Activated CD4-positive, alpha-beta T cell treated with anti-CD3 and anti-CD28 coated beads, Interleukin-2, amount 50 U/mL, for 48 hours (primary cell): ENCODE data around the gene SLC34A3.
A peak's percentile ranks its signal among the peaks of the same experiment; 100 is the strongest.

ENCODE experiments used
- DNase-seq, 2 experiments: peaks; one replicate each; pipeline ENCODE4 v3.0.0-alpha.2; 2020

Gene SLC34A3

GRCh38 chr9:137263506-137263905, 32.8 kb downstream of the SLC34A3 start:
- no peak for DNase-seq

- DNase-seq = no peak
Observed at GRCh38 chr9:137264067-137264466, 33.4 kb downstream of the SLC34A3 start.

DNA sequence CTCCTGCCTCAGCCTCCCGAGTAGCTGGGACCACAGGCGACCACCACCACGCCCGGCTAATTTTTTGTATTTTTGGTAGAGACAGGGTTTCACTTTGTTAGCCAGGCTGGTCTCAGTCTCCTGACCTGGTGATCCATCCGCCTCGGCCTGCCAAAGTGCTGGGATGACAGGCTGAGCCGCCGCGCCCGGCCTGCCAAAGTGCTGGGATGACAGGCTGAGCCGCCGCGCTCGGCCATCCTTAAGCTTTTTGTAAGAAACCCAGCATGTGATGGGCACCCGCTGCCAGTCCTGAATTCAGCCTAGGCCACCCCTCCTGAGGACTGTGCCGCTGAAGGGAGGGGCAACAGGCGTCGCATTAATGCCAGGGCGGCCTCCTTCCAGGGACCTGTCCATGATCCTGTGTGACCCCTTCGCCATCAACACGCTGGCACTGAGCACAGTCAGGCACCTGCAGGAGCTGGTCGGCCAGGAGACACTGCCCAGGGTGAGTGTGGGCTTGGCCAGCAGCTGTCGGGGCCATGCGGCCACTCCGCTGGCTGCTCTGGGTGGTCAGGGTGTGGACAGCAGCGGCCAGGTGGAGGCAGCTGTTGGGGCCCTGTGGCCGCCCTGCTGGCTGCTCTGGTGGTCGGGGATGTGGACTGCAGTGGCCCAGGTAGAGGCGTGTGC, 34.9 kb downstream of the SLC34A3 start:
- DNase-seq = no peak

GRCh38 chr9:137266162-137266527, 35.4 kb downstream of the SLC34A3 start:
- DNase-seq = no peak

DNA sequence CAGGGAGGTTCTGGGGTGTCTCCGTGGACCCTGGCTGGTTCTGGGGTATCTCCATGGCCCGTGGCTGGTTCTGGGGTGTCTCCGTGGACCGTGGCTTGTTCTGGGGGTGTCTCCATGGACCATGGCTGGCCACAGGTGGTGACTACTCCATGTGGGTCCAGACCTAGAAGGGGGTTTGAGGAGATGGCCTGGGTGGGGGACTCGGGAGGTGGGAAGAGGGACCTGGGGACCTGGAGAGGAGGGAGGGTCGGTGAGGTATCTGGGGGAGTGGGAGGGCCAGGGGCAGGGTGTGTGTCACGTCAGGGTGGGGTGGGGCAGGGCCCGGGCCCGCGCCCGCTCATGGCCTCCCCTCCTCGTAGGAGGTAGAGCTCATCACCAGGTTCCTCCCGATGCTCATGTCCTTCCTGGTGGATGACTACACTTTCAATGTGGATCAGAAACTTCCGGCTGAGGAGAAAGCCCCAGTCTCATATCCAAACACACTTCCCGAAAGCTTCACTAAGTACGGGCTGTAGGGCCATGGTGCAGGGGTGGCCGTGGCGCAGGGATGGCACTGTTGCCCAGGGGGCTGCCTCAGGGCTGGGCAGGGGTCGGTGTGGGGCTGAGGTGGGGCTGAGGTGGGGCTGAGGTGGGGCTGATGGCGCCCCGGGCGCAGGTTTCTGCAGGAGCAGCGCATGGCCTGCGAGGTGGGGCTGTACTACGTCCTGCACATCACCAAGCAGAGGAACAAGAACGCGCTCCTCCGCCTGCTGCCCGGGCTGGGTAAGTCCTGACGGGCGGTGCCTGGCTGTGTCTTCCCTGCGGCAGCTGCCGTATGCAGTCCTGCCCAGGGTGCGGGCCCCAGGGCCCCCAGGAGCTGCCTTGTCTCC, 36.1 kb downstream of the SLC34A3 start:
- DNase-seq = no peak

- DNase-seq = no peak
Observed at GRCh38 chr9:137267933-137268355, 37.2 kb downstream of the SLC34A3 start.

DNA sequence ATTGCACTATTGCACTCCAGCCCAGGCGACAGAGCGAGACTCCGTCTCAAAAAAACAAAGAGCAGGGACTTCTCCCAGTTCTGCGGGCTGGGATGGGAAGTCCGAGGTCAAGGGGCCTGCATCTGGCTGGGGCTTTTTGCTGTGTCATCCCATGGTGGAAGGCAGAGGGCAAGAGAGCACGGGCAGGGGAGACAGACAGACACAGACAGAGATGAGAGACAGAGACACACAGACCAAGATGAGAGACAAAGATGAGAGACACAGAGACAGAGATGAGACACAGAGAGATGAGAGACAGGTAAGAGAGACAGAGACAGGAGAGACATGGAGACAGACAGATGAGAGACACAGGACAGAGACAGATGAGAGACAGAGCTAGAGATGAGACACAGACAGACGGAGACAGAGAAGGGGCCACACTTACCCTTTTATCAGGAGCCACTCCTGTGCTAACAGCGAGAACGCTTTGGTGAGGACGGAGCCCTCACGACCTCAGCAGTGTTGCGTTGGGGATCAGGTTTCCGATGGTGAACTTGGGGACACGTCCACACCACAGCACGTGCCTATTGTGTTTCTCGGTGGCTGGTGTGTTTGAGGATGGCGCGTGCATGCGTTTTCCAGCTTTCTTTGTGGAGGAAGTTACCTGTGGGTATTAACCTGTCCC, 38.0 kb downstream of the SLC34A3 start:
- no peak for DNase-seq

- DNase-seq = no peak
Observed at GRCh38 chr9:137269231-137269772, 38.6 kb downstream of the SLC34A3 start.

DNA sequence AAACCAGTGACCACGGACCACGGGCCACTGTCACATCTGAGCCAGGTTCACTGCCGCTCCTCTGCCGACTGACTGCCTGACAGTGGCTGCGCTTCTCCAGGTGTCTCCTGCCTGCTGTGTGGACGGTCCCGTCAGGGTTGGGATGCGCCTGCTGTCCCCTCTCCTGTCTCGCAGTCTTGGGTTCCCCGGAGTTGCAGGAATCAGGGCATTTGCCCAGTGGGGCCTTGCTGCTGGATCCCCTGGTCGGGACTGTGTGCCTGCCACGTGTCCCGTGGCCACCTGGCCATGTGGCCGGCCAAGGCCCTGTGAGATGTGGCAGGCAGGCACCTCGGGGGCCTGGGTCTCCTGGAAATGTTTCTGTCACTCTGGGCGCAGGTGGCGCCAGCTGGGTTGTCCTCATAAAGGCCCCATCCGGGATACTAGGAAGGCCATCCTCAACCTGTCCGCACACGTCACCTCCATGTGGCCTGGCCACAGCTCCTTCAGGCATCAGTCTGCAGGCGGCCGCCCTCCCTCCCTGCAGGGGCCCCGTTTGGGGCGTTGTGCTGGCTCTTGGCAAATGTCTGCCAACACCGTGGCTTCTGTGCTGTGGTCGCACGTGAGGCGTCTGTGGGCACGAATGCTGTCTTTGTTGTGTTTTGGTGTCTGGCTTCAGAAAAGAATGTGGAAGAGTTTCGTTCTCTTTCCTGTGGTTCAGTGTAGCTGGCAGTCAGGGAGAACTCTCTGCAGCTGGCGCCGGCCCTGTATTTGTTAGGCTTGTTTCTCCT, 40.4 kb downstream of the SLC34A3 start:
- DNase-seq = no peak

GRCh38 chr9:137271696-137272076, 41.0 kb downstream of the SLC34A3 start:
- no peak for DNase-seq

- DNase-seq = no peak
Observed at GRCh38 chr9:137272241-137273094, 41.8 kb downstream of the SLC34A3 start.

GRCh38 chr9:137273095-137273490, 42.4 kb downstream of the SLC34A3 start:
- no peak for DNase-seq

DNA sequence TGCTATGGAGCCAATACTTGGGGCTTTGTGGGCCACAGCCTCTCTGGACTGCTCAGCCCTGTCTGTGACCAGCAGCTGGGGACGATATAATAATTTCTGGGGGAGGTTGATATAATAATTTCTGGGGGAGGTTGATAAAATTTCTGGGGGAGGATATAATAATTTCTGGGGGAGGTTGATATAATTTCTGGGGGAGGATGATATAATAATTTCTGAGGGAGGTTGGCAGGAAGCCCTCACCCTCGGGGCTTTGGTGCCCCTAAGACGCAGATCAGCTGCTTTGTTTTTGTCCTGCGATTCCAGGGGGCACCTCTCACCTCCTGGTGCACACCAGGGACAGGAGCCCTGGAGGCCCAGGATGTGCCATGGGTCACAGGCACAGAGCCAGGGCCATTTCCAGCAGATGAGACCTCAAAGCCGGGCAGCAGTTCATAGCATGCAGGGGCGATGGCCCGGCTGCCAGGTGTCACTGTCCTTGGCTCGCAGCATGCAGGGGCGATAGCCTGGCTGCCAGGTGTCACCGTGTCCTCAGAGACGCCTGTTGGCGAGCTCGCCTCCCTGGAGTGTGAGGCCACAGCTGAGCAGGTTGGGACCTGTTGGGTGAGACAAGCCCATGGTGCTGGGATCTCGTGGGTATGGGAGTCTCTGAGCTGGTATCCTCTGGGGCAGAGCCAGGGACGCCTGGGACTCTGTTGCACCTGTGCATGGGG, 43.1 kb downstream of the SLC34A3 start:
- no peak for DNase-seq

DNA sequence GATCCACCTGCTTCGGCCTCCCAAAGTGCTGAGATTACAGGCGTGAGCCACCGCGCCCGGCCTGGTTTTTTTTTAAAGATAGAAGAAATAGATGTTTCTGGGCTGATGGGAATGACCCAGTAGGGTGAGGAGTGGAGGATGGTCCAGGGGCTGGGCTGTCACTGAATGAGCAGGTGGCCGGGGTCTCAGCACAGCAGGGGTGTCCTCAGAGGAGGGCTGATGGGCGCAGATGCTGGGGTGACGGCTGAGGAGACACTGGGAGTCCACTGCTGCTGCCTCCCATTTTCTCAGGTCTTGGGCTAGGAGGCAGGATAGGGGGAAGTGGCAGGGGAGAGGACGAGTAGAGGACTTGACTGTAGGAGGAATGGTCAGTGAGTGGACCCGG, 44.5 kb downstream of the SLC34A3 start:
- no peak for DNase-seq

- DNase-seq = no peak
Observed at GRCh38 chr9:137275588-137276472, 45.1 kb downstream of the SLC34A3 start.

- DNase-seq = no peak
Observed at GRCh38 chr9:137276473-137277328, 46.0 kb downstream of the SLC34A3 start.

DNA sequence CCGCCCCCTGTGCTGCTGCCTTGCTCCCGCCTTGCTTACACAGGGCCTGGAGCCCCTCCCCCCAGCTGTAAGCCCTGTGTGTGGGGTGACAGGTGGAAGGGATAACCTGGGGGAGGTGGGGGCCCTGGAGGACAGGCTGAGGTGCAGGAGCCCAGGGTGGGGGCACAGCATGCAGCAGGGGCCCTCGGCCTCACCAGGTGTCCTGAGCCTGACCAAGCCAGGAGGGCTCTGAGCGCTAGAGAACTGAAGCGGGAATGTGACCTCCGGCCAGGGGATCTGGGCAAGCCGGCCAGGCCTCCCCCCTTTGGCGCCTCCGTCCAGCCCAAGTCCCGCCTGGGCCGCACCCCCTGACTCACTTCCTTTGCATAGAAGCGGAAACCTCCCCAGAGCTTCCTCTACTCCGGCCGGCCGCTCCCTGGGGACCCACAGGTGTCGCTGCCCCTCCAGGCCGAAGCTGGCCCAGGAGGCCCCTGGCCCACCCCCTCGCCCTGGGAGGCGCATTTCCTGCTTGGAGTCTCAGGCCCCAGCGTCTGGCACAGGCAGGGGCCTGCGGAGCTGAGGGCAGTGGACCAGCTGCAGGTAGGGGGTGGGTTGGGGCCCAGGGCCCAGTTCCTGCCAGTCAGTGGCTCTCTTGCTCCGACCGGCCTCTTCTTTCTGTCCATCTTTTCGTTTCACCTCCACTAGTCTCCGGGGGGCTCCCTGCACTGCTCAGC, 46.8 kb downstream of the SLC34A3 start, which contains the start of gene TOR4A:
TSS of gene TOR4A (plus strand) at position 398 of the 713 bp plus-strand sequence. CDS start 964 bp downstream, outside the sequence.
- peak; percentile 53 to 63 for DNase-seq

DNA sequence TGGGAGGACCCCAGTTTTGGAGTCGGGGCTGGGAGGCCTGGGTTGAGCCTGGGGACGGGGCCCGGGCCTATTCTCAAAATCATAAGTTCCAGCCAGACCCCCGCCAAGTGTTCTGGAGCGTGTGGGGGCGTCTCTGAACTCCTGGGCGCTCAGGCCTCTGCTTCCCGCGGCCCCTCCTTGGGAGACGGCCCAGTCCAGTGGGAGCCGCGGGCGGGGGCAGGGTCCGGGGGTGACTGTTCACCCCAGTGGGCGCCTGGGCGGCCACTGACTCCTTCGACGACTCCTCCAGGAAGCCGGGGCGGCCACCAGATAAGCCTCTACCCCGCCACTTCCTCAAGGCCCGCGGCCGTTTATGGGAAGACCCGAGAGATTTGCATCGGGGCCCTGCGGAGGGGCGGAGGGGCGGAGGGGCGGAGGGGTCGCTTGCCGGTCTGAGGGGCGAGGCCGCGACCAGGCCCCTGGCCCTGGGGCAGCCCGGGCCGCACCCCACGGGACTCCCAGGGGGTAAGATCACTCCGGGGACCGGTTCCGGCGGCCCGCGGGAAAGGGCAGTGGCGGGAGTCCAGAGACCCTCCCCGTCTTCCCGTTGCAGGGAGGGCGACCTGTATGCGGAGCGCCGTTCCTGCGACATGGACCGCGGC, 47.5 kb downstream of the SLC34A3 start:
- no peak for DNase-seq
